Sciatic nerve (tissue), 2 donors: ENCODE data around the gene RARA. TPM values are rescaled to one million over a fixed set of nuclear protein-coding genes. Genes with fewer than 3 reads are reported as not detected.

Source experiments
- ATAC-seq: fragments of 200-7000 bp; cut with Tn5 transposase; one replicate; pipeline ENCODE4 v1.9.1; 2020; ENCODE audit warnings: mild to moderate bottlenecking, moderate library complexity
- DNase-seq: peaks from one replicate; pipeline ENCODE4 v3.0.0-alpha.2; 2020; ENCODE audit warnings: low spot score
- intact Hi-C: fragments of 100-400 bp; cut with DNase I; formaldehyde crosslinking; loops from one replicate; pipeline ENCODE4 v1.14.2; 2022
- total RNA-seq: library from RNA; stranded (reverse); fragmentation: NEBNext Ultra II Directional; extraction: Animal tissue kit (Norgen Biotek cat#: 25700); gene quantifications from one replicate; pipeline ENCODE4 v1.2.1, GENCODE V29; 2021
- donor health status: DM: no; HTN: no; CAD: no.
- donor health status: DM: no; HTN: no; CAD: no.

The RARA gene
- total RNA-seq, 1 donor from 2014 or later: 74.4 TPM

DNA sequence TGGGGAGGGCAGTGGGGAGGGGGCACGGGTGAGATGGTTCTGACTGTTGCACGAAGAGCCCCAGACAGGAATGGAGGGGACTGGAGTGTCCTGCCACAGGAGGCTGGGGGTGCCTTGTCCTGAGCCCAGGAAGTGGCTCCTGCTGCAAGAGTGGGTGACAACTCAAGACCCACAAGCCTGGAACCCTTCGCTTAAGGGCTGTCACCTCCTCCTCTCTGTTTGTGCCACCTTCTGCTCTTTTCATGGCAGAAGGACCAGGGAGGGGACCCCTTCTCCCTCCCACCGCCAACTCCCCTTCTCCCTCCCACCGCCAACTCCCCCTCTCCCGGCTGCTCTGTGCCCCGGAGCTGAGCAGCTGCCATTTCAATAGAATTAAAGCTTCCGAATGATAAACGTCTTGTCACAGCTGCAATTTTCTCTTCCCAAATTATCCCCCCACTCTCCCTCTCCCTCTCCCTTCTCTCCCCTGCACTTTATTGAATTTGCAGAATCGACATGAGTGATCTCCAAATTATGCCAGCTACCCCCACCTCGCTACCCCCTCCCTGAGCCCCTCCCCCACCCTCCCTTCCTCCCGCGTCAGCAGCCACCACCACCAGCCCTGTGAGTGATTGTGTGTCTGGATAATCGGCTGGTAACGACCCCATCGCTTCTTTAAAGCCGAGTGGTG is 41.8 kb downstream of the RARA start:
- intact Hi-C loops: no loop called here
- no peak for ATAC-seq
- DNase-seq: no peak

DNA sequence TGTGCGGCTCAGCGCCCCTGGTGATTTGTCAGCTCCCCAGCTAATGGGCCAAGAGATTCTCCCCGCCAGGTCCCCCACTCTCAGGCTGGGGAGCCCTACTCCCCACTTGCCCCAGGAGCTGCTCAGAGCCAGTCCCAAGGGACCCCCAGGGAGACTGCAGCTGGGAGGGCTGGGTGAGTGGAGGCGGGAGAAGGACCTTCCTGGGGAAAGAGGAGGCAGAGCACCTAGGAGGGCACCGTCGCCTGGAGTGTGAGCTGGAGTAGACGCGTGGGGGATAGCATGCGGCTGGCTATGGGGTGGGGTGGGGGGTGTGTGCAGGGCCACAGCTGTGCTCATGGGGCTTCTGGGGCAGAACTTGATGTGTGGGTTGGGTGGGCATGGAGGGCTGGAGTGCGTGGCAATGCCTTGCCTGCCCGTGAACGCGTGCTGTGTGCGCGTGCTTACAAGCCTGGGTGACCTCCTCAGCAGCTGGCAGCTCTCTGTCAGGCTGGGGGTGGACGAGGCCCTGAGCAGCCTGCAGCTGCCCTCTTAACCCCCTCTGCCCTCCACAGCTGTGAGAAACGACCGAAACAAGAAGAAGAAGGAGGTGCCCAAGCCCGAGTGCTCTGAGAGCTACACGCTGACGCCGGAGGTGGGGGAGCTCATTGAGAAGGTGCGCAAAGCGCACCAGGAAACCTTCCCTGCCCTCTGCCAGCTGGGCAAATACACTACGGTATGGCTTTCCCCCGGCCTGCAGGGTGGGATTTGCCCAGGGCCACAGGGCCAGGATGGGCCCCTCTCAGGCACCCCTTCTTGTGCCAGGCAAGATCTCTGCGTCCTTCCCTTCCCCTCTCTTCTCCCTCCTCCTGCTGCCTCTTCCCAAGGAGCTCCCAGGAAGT is 42.6 kb downstream of the RARA start:
- intact Hi-C loops: no loop called here
- DNase-seq (no peak), ATAC-seq (no peak)

DNA sequence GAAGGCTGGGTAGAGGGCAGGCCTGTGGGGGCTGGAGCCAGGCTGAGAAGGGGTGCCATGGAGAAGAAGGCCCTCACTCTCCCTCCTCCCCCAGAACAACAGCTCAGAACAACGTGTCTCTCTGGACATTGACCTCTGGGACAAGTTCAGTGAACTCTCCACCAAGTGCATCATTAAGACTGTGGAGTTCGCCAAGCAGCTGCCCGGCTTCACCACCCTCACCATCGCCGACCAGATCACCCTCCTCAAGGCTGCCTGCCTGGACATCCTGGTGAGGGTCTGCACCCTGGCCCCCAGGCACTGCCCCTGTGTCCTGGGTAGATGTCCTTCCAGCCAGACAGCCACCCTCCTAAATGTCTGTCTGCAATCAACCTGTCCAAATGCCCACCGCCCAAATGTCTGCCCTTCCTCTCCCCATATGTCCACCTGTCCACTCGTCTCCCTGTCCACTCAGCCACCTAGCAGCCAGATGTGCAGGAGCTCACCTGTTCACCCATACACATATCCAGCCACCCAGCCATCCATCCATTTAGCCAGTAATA is 43.3 kb downstream of the RARA start:
- DNase-seq: no peak
- no peak for ATAC-seq
- intact Hi-C loops: no loop called here

GRCh38 chr17:40352779-40353394 is 43.9 kb downstream of the RARA start:
- no peak for DNase-seq
- ATAC-seq: no peak
- intact Hi-C loops: no loop called here

DNA sequence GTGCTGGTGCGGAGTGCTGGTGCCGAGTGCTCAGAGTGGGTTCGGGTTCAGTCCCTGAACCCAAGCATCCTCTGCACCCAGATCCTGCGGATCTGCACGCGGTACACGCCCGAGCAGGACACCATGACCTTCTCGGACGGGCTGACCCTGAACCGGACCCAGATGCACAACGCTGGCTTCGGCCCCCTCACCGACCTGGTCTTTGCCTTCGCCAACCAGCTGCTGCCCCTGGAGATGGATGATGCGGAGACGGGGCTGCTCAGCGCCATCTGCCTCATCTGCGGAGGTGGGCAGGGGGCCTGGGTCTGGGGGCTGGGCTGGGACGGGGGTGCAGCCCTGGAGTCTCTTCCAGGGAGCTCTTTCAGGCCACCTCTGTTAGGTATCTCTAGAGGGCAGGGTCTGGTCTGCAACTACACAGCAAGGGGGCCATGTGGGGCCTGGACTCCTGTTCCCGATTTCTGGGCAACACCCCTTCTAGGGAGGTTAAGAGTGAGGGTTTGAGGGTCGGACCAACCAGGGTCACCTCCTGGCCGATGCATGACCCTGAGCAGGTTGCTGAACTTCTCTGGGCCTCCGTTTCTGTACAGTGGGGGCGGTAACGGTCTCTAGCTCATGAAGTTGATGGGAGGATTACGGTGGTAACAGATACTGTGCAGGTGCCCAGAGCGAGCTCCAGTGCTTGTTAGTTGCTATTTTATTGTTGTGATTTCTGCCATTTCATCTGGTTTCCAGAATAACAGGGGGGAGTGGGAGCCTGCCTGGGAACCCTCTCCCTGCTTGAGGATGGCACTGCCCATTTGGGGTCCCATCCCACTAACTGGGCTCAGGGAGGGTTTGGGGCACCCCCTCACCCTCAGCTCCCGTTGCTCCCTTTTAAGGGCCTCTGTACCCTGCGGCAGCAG is 45.5 kb downstream of the RARA start:
- intact Hi-C loops: loop anchor here (2.0 kb wide), 1 partner anchor 52 kb away; no protein-coding TSS in a partner anchor
- ATAC-seq: no peak
- no peak for DNase-seq

DNA sequence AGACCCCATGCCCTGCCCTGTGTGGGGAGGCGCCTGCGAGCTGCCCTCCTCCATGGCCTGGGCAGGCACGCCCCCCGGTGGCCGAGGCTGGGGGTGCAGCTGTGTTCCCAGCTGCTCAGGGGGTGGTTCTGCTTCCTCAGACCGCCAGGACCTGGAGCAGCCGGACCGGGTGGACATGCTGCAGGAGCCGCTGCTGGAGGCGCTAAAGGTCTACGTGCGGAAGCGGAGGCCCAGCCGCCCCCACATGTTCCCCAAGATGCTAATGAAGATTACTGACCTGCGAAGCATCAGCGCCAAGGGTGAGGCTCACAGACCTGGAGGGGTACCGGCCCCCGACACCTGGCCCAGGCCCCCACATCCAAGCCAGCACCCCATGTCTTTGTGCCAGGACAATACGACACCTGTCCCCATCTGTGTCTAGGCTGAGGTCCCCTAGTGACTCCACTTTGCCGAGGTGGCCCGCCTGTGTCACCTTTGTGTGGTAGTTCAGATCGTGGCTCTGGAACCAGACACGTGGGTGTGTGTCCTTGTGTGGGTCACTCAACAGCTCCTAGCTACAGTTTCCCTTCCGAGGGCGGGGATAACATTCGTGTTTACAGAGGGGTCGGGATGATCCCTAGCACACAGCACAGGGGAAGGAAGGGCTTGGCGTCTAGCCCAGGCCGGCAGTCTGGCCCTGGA is 46.3 kb downstream of the RARA start:
- ATAC-seq (peak; percentile 74), DNase-seq (peak; percentile 89)
- intact Hi-C loops: loop anchor here (2.0 kb wide), 1 partner anchor 52 kb away; no protein-coding TSS in a partner anchor

GRCh38 chr17:40355804-40356758 is 47.1 kb downstream of the RARA start:
- ATAC-seq: peak; percentile 45
- intact Hi-C loops: loop anchor here (2.0 kb wide), 1 partner anchor 53 kb away; no protein-coding TSS in a partner anchor
- DNase-seq: no peak

DNA sequence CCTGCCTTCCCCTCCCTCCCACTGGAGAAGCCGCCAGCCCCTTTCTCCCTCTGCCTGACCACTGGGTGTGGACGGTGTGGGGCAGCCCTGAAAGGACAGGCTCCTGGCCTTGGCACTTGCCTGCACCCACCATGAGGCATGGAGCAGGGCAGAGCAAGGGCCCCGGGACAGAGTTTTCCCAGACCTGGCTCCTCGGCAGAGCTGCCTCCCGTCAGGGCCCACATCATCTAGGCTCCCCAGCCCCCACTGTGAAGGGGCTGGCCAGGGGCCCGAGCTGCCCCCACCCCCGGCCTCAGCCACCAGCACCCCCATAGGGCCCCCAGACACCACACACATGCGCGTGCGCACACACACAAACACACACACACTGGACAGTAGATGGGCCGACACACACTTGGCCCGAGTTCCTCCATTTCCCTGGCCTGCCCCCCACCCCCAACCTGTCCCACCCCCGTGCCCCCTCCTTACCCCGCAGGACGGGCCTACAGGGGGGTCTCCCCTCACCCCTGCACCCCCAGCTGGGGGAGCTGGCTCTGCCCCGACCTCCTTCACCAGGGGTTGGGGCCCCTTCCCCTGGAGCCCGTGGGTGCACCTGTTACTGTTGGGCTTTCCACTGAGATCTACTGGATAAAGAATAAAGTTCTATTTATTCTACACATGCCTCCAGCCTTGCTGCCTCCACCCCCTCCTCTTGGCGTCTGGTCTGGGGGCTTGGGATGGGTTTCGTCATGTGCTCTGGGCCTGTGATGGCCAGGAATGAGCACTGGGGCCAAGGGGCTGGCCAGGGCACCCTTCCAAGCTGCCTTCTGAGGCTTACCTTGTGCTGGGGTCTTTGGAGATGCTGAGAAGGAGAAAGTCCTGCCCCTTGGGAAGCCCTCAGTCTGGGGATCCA is 48.3 kb downstream of the RARA start:
- DNase-seq: peak; percentile 63
- intact Hi-C loops: no loop called here
- peak; percentile 11 for ATAC-seq

GRCh38 chr17:40358323-40359038 is 49.5 kb downstream of the RARA start:
- DNase-seq (peak; percentile 96), ATAC-seq (peak; percentile 74)
- intact Hi-C loops: no loop called here

DNA sequence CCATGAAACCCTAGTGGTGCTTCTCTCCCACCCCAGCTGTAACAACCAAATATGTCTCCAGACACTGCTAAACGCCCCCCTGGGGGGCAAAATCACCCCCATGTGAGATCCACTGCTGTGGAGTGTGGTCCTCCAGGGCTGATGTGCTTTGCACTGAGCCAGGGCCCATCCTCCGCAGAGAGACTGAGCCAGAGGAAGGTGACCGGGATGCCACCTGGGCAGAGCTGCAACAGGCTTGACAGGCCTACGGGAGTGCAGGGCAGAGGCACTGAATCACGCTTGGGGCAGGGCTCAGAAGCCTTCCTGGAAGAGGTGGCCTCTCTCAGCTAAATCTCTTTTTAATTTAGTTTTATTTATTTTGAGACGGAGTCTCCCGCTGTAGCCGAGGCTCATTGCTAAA is 51.1 kb downstream of the RARA start:
- ATAC-seq (no peak), DNase-seq (no peak)
- intact Hi-C loops: no loop called here

GRCh38 chr17:40361063-40361924 is 52.3 kb downstream of the RARA start:
- intact Hi-C loops: no loop called here
- ATAC-seq: no peak
- no peak for DNase-seq

DNA sequence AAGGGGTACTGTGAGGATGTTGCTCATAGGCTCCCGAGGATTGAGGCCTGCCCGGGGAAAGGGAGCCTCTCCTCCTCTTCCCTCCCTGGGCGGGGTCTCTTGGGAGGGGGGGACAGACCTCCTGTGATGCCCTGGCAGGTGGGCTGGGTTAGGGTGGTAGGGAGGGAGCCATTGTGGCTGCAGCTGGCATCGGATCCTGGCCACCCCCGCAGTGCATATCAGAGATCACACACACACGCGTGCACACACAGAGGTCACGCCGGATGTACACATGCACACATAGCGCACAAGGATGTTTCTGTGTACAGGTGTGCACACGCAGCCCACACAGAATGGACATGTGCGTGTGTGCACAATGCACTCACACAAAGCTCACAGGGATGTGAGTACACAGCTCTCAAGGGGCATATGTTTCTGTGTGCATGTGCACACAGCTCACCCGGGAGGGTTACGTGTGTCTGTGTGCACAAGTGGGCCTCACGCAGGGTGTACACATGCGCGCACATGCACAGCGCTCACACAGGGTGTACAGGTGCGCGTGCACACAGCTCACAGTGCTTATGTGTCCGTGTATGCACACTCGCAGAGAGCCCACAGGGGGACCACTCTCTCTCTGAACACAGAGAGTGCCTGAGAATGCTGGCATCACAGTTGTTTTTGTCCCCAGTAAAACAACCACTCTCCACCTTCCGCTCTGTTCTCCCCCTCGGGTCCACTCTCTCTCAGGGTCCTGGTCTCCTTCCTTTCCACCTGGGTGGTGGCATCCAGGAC is 53.1 kb downstream of the RARA start:
- ATAC-seq (no peak), DNase-seq (no peak)
- intact Hi-C loops: no loop called here

GRCh38 chr17:40362696-40363110 is 53.7 kb downstream of the RARA start:
- peak; percentile 14 for ATAC-seq

More at GRCh38 chr17:40362696-40363110, 53.7 kb downstream of the RARA start:
- intact Hi-C loops: no loop called here
- peak; percentile 70 for DNase-seq
